NCI-H1105 treated with DMSO at 0.1 percent for 48 hours (cell line): ENCODE measurements around the gene SSC5D.
"Not testable (repeated sequence)": the region's sequence is repeated elsewhere in the genome, so short reads cannot be mapped to it uniquely, and the experiment has no call there.

ENCODE experiments used
- DNase-seq: peaks from one replicate; lab custom pipeline; 2025; lab: John Stamatoyannopoulos, UW

The SSC5D gene

GRCh38 chr19:55503502-55504251 lies 15.4 kb downstream of the SSC5D start:
- peak; percentile 73 for DNase-seq

DNA sequence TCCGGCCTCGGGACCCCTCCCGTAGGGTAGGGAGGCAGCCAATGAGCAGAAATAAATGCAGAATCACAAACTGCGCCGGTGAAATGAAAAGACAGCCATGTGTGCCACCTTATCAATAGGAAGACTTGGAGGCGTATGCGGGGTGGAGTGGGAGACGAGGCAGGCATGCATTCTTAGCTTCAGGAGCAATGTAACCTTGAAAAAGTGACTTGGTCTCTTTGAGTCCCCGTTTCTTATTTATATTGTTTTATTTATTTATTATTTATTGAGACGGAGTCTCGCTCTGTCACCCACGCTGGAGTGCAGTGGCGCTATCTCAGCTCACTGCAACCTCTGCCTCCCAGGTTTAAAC lies 16.0 kb downstream of the SSC5D start:
- no peak for DNase-seq

- no peak for DNase-seq
These were observed 16.7 kb downstream of the SSC5D start for GRCh38 chr19:55504981-55505380.

DNA sequence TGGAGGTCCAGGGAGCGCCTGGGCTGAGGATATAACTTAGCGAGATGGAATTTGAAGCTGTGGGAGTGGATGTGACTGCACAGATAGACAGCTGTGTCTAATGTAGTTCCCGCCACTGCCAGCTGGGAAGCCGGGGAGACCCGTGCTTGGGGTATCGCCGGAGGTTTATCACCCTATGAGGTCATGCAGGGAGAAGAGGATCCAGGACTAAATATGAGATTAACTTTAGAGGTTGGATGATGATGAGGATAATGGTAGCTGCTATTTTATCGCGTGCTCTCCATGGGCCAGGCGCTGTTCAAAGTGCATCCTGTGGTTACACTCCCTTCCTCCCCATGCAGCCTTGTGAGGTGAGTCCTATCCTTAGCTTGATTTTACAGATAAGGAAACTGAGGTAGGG lies 19.9 kb downstream of the SSC5D start:
- DNase-seq: no peak

GRCh38 chr19:55516878-55517620 lies 28.8 kb downstream of the SSC5D start:
- DNase-seq: peak; percentile 88

GRCh38 chr19:55519451-55520311 lies 31.4 kb downstream of the SSC5D start:
- no peak for DNase-seq

GRCh38 chr19:55520691-55521292 lies 32.6 kb downstream of the SSC5D start:
- DNase-seq: no peak

DNA sequence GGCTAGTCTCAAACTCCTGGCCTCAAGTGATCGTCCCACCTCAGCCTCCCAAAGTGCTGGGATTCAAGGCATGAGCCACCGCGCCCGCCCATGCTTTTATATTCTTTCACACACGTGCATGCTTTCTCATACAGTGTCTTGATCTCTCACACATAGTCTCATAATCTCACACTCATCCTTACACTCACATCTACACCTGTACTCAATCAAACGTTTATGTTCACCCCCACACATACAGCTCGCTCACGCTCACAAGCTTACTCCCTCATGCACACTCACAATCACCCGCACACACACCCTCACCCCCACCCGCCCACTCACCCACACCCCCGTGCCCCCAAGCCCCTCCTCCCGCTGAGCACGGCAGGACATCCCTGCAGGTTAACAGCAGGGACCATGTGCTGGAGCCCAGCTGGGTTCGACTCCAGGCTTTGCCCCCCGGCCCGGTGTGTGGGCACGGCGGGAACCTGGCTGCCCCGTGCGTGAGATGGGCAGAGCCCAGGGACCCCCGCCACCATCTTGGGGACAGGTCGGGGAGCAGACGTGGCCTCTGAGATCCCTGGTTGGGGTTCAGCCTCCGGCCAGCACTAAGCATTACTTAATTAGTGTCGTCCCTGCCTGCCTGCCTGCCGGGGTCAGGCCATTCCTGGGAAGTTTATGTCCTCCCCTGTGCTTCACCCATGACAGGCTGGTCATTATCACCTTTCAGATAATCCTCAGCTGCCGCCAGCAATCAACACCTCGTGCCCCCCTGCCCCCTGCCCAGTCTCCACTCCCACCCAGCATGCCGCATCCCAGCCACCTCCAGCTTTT lies 37.3 kb downstream of the SSC5D start:
- no peak for DNase-seq

- DNase-seq: peak; percentile 63
These were observed 38.3 kb downstream of the SSC5D start for GRCh38 chr19:55526216-55527196.

- DNase-seq: no peak
These were observed 39.2 kb downstream of the SSC5D start for GRCh38 chr19:55527197-55528029.

DNA sequence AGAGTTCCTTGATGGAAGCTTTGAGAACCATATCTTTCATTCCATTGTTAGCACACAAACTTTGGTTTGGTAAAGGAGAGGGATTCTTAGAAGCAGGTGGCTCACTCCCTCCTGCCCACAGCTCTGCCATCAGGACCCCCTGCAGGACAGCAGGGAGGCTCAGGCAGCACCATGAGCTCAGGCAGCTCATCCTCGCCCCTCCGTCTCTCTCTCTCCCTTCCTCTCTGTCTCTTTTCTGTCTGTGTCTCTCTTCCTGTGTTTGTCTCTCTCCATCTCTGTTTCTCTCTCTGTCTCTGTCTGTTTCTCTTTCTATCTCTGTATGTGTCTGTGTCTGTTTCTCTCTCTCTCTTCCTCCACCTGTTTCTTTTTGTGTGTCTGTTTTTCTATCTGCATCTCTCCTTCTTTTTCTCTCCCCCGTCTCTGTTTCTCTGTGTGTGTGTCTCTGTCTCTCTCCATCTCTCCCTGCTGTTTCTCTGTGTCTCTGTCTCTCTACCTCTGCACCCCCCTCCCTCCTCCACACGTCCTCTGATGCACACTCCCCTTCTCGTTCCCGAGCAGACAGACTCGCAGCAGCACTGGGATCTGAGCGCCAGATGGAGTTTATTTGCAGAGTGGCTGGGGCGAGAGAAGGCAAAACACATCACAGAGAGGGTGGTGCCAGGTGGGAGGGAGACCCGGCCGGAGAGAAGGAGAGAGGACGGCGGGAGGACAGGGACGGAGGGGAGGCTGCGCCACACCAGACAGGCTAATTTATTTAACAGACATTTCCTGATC lies 40.0 kb downstream of the SSC5D start:
- DNase-seq: no peak

- DNase-seq: no peak
These were observed 41.5 kb downstream of the SSC5D start for GRCh38 chr19:55529636-55530234.

DNA sequence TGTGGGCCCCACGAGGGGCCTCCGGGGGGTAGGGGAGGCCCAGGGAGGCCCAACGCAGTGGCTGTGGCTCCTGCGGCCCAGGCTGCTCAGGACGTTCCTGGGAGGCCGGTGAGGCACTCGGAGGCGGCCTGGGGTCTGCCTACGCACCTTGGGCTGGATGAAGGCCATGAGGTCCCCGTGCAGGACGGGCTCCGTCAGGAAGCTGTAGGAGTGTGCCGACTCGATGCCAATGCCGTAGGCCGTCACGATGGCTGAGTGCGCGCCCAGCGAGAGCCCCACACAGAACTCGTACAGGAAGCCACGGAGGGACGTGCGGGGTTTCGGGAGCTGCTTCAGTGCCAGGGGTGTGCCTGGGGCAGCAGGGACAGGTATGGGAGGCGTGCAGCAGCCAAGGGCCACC lies 42.8 kb downstream of the SSC5D start:
- DNase-seq: no peak

GRCh38 chr19:55534280-55534679 lies 46.0 kb downstream of the SSC5D start:
- not testable (repeated sequence) for DNase-seq

- no peak for DNase-seq
These were observed 47.1 kb downstream of the SSC5D start for GRCh38 chr19:55535173-55535964.

DNA sequence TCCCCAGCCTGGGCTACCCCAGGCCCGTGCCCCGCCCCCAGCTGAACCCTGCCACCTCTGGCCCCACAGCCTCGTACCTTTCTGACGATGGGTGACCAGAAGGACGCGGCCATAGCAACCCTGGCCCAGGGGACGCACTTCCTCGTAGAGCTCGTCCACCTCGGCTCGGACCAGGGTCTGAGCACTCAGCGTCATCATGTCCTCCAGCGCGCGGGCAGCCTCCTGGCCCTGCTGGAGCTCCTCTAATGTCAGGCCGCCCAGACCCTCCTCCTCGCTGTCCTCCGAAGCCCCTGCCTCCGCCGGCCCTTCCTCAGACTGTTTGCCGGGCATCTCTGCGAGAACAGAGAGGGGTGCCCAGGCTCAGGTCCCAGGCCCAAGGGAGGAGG lies 47.7 kb downstream of the SSC5D start:
- DNase-seq: no peak

DNA sequence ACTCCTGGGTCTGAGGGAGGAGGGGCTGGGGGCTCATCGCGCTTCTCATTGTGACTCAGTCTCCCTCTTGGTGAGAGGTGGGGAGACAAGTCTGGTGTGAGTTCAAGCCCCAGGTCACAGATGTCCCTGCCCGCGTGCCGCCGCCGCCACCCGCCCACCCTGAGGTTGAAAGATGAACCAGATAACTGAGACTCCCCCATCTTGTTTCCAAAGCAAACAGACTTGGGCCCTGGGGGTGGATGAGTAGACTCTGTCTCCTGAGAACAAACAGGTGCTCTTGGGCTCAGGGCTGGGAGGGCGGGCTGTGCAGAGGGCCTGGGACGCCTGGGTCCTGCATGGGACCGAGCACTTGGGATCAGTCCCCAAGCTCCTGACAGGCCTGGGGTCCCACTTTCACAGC lies 48.1 kb downstream of the SSC5D start:
- DNase-seq: no peak
